ENCODE data around the gene RRAD. TPM values are rescaled to one million over a fixed set of nuclear protein-coding genes. Genes with fewer than 3 reads are reported as not detected.
"Not testable (repeated sequence)": the region's sequence is repeated elsewhere in the genome, so short reads cannot be mapped to it uniquely, and the experiment has no call there.

RRAD gene
- total and polyA plus RNA-seq, 2 donors (not counting 3 experiments of a cell fraction or from before 2014, with no cell fraction given): 0.22 to 0.48 TPM

DNA sequence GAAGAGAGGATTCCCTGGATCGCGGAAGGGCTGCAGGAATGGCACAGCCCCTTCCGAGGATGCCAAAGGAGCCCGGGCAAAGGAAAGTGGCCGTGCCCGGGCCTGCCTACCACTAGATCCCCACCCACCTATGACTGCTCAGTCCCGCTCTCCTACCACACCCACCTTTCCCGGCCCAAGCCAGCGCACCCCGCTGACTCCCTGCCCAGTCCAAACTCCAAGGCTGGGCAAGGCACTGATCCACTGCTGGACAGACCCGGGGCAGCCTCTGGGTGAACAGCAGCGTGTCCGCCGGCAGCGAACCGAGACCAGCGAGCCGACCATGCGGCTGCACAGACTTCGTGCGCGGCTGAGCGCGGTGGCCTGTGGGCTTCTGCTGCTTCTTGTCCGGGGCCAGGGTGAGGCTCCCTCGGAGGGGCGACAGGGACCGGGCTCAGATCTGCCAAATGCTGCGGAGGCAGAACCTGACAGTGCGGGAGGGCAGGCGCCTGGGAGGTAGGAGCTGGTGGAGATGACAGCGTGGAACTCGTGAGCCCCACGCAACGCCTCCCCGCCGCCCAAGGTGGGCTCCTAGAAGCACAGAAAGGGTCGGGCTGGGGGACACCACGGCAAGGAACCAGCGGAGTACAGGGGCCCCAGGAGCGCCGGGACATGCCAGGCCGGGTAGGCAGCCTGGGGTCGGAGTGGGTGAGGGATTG, 10.1 kb upstream of the RRAD start, which contains the start of gene CES2:
CES2 (plus strand) TSS at position 203 of the 698 bp plus-strand sequence; CDS start at position 323, 120 bp downstream.
- no peaks in the 10 kb centered on the region for H4K20me1 ChIP-seq (replicated peaks; ENCODE audit: control insufficient read depth, extremely low read depth, insufficient read depth, low read length)
- intact Hi-C loops (cut with micrococcal nuclease) (no loop called here), dilution Hi-C loops (cut with MboI; ENCODE audit: extremely low pct_ligation_motif_present, low sequenced_read_pairs) (no loop called here)
- CTCF ChIA-PET: no interaction called here
- H3K4me1 ChIP-seq (ENCODE audit: control insufficient read depth, extremely low read depth, insufficient read depth, low read length): peaks cover 7% of the 10 kb centered on the region
- peak within 1 kb of the TSS; percentile 67 for H3K27ac ChIP-seq (ENCODE audit: insufficient read depth, low read depth, low read length)
- POLR2A ChIA-PET: no interaction called here
- H3K36me3 ChIP-seq (ENCODE audit: control insufficient read depth in 2 of 2, extremely low read depth in 1 of 2, insufficient read depth in 2 of 2, low read length in 2 of 2): peaks cover 0 to 4% of the 10 kb centered on the region in 2 experiments
- peaks cover 20% of the 10 kb centered on the region for H3K79me2 ChIP-seq (ENCODE audit: control insufficient read depth, insufficient read depth, low read length)
- no peaks in the 10 kb centered on the region for H3K9me1 ChIP-seq (replicated peaks; ENCODE audit: control insufficient read depth, extremely low read depth, insufficient read depth, low read length)
- peak within 1 kb of the TSS; percentile 63 for H2AFZ ChIP-seq (ENCODE audit: low read depth, low read length)
- TF ChIP-seq FOS (IDR thresholded peaks at IDR 0.05; ENCODE audit: borderline replicate concordance, insufficient read depth, low read length) (no peak), POLR2A (IDR thresholded peaks at IDR 0.05; ENCODE audit: low read depth, low read length) (no peak), GATA2 (IDR thresholded peaks at IDR 0.05; ENCODE audit: insufficient read depth, insufficient read length, low read depth, low read length) (no peak), MYC (IDR thresholded peaks at IDR 0.05; ENCODE audit: low read depth, low read length) (no peak), POLR2AphosphoS5 (IDR thresholded peaks at IDR 0.05; ENCODE audit: insufficient read depth, low read depth, low read length) (no peak), EZH2 (IDR thresholded peaks at IDR 0.05; ENCODE audit: borderline replicate concordance, low read depth, low read length, severe bottlenecking) (no peak)
- TF ChIP-seq, protein P1, sequence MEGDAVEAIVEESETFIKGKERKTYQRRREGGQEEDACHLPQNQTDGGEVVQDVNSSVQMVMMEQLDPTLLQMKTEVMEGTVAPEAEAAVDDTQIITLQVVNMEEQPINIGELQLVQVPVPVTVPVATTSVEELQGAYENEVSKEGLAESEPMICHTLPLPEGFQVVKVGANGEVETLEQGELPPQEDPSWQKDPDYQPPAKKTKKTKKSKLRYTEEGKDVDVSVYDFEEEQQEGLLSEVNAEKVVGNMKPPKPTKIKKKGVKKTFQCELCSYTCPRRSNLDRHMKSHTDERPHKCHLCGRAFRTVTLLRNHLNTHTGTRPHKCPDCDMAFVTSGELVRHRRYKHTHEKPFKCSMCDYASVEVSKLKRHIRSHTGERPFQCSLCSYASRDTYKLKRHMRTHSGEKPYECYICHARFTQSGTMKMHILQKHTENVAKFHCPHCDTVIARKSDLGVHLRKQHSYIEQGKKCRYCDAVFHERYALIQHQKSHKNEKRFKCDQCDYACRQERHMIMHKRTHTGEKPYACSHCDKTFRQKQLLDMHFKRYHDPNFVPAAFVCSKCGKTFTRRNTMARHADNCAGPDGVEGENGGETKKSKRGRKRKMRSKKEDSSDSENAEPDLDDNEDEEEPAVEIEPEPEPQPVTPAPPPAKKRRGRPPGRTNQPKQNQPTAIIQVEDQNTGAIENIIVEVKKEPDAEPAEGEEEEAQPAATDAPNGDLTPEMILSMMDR (IDR thresholded peaks at IDR 0.05; ENCODE audit: extremely low read depth in 1 of 2, insufficient read depth in 1 of 2, low read depth in 1 of 2, low read length in 2 of 2): no peak
- TF ChIP-seq, protein P2, sequence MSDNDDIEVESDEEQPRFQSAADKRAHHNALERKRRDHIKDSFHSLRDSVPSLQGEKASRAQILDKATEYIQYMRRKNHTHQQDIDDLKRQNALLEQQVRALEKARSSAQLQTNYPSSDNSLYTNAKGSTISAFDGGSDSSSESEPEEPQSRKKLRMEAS (IDR thresholded peaks at IDR 0.05; ENCODE audit: insufficient read depth, insufficient read length): no peak
- peak within 1 kb of the TSS; percentile 78 for H3K4me2 ChIP-seq (ENCODE audit: insufficient read depth, low read length)
- FAIRE-seq (no peak), DNase-seq (ENCODE audit: low read depth, low spot score) (peak; percentile 35)
- H3K9me3 ChIP-seq (replicated peaks; ENCODE audit: control insufficient read depth, insufficient read depth, low read length): no peaks in the 10 kb centered on the region
- H3K9ac ChIP-seq (replicated peaks; ENCODE audit: extremely low read depth, insufficient read depth, low read length): peak within 1 kb of the TSS; percentile 79
- no peaks in the 10 kb centered on the region for H3K27me3 ChIP-seq (ENCODE audit: control insufficient read depth in 2 of 2, insufficient read depth in 2 of 2, low read length in 2 of 2)
- peak within 1 kb of the TSS; percentile 2 to 88 (median 58) for H3K4me3 ChIP-seq (replicated peaks in 1 of 3; ENCODE audit: insufficient read depth in 1 of 3, low read depth in 1 of 3, low read length in 3 of 3)
- no TSS peak for BruUV-seq (replicated peaks)

DNA sequence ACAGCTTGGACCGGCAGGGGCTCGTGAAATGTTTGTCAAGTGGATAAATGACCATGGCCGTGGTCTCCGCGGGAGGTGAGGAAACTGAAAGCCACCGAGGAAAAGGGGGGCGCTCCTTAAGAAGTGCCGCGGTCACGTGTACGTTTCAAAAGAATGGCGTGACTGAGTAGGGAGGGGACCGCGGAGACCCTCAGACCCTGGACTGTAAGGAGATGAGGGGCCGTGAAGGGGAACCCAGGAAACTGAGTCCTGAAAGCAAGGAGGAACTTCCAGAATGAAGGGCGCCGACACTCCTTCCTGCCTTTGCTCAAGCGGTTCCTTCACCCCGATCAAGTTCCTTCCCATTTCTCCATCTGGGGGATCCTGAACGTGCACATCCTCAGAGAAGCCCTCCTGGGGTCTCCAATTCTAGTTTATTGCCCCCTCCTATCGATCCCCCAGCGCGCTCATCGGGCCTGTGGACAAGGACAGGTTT, 9.5 kb upstream of the RRAD start:
- Histone ChIP-seq H3K79me2 (ENCODE audit: control insufficient read depth, insufficient read depth, low read length) (peaks cover 20% of the 10 kb centered on the region), H3K9ac (replicated peaks; ENCODE audit: extremely low read depth, insufficient read depth, low read length) (peak overlapping the region; percentile 79), H3K4me3 (replicated peaks in 1 of 3; ENCODE audit: insufficient read depth in 1 of 3, low read depth in 1 of 3, low read length in 3 of 3) (peak overlapping the region; percentile 2 to 88 (median 58)), H3K27ac (ENCODE audit: insufficient read depth, low read depth, low read length) (peak overlapping the region; percentile 67), H2AFZ (ENCODE audit: low read depth, low read length) (peak overlapping the region; percentile 63), H3K4me2 (ENCODE audit: insufficient read depth, low read length) (peak overlapping the region; percentile 78)
- POLR2A ChIA-PET: interaction anchor here (0.5 to 1.6 kb wide), 2 partner anchors 62 to 497 kb away, joined by 3 read pairs; no protein-coding TSS in a partner anchor
- H3K27me3 ChIP-seq (ENCODE audit: control insufficient read depth in 2 of 2, insufficient read depth in 2 of 2, low read length in 2 of 2); dilution Hi-C loops (cut with MboI; ENCODE audit: extremely low pct_ligation_motif_present, low sequenced_read_pairs); BruUV-seq (replicated peaks); intact Hi-C loops (cut with micrococcal nuclease); H3K9me1 ChIP-seq (replicated peaks; ENCODE audit: control insufficient read depth, extremely low read depth, insufficient read depth, low read length); DNase-seq (ENCODE audit: low read depth, low spot score); H3K4me1 ChIP-seq (ENCODE audit: control insufficient read depth, extremely low read depth, insufficient read depth, low read length); H3K36me3 ChIP-seq (ENCODE audit: control insufficient read depth in 2 of 2, extremely low read depth in 1 of 2, insufficient read depth in 2 of 2, low read length in 2 of 2); H3K9me3 ChIP-seq (replicated peaks; ENCODE audit: control insufficient read depth, insufficient read depth, low read length); H4K20me1 ChIP-seq (replicated peaks; ENCODE audit: control insufficient read depth, extremely low read depth, insufficient read depth, low read length): not testable (repeated sequence)
- FAIRE-seq: peak; percentile 82
- CTCF ChIA-PET: interaction anchor here (0.8 to 2.4 kb wide), 3 partner anchors 9 to 220 kb away, joined by 3 to 12 read pairs (median 6); partner anchors contain the start of gene RRAD
